Ectodermal cell (in vitro differentiated cells): Measurements from ENCODE around the gene ACSL3.
"Not testable (repeated sequence)": the region's sequence is repeated elsewhere in the genome, so short reads cannot be mapped to it uniquely, and the experiment has no call there.

ENCODE experiments used
- H3K27ac ChIP-seq: 2 replicates; pipeline ENCODE4 v1.7.0; 2013; ENCODE audit warnings: mild to moderate bottlenecking, low read depth, low read length; ENCODE audit not compliant: insufficient read depth, poor library complexity, severe bottlenecking
- H3K27me3 ChIP-seq: 2 replicates; pipeline ENCODE4 v1.7.0; 2013; ENCODE audit warnings: mild to moderate bottlenecking, low read length; ENCODE audit not compliant: insufficient read depth, control insufficient read depth, poor library complexity, severe bottlenecking
- H3K36me3 ChIP-seq: one replicate; pipeline ENCODE4 v1.7.0; 2013; ENCODE audit warnings: low read length; ENCODE audit not compliant: control insufficient read depth, insufficient read depth
- H3K4me1 ChIP-seq: one replicate; pipeline ENCODE4 v1.7.0; 2013; ENCODE audit warnings: low read length; ENCODE audit not compliant: control insufficient read depth, insufficient read depth
- H3K4me3 ChIP-seq: 2 replicates; pipeline ENCODE4 v1.7.0; 2013; ENCODE audit warnings: low read depth, low read length, control low read depth; ENCODE audit not compliant: insufficient read depth
- H3K9me3 ChIP-seq: 2 replicates; pipeline ENCODE4 v1.7.0; 2013; ENCODE audit warnings: mild to moderate bottlenecking, low read length, moderate library complexity; ENCODE audit not compliant: control insufficient read depth
- WGBS, 2 experiments: methylation state at CpG; one replicate each; pipeline ENCODE4 v1.1.7; 2013; ENCODE audit warnings: missing lambda C conversion rate in 2 of 2; 5-methylcytosine and 5-hydroxymethylcytosine counted together

Gene ACSL3

GRCh38 chr2:222982909-222983265 lies 122.1 kb downstream of the ACSL3 start:
- Histone ChIP-seq H3K27me3 (no peaks in the 10 kb centered on the region), H3K4me1 (no peaks in the 10 kb centered on the region), H3K27ac (no peak overlapping the region), H3K9me3 (peaks cover 1% of the 10 kb centered on the region), H3K4me3 (no peak overlapping the region), H3K36me3 (no peaks in the 10 kb centered on the region)
- 94 to 95% methylated on average over 3 of the region's 3 CpGs for WGBS, 2 experiments

GRCh38 chr2:222984908-222985307 lies 124.1 kb downstream of the ACSL3 start:
- H3K27ac ChIP-seq = no peak overlapping the region

GRCh38 chr2:222989431-222989830 lies 128.6 kb downstream of the ACSL3 start:
- peaks cover 2% of the 10 kb centered on the region for H3K9me3 ChIP-seq
- no peaks in the 10 kb centered on the region for H3K36me3 ChIP-seq
- no peak overlapping the region for H3K4me3 ChIP-seq
- no peaks in the 10 kb centered on the region for H3K4me1 ChIP-seq
- H3K27ac ChIP-seq = no peak overlapping the region
- H3K27me3 ChIP-seq = no peaks in the 10 kb centered on the region

More at GRCh38 chr2:222984908-222985307, 124.1 kb downstream of the ACSL3 start:
- WGBS, 2 experiments = 91 to 100% methylated on average over 2 of the region's 2 CpGs
- Histone ChIP-seq H3K4me3 (no peak overlapping the region), H3K36me3 (no peaks in the 10 kb centered on the region), H3K9me3 (peaks cover 2% of the 10 kb centered on the region), H3K27me3 (no peaks in the 10 kb centered on the region), H3K4me1 (no peaks in the 10 kb centered on the region)

GRCh38 chr2:222990206-222990605 lies 129.4 kb downstream of the ACSL3 start:
- H3K4me1 ChIP-seq, H3K27me3 ChIP-seq, H3K4me3 ChIP-seq, H3K9me3 ChIP-seq, H3K36me3 ChIP-seq, H3K27ac ChIP-seq: not testable (repeated sequence)
- WGBS, 2 experiments = 91 to 93% methylated on average over 4 of the region's 4 CpGs

- no peaks in the 10 kb centered on the region for H3K36me3 ChIP-seq
- WGBS, 2 experiments = 86 to 91% methylated on average over 2 of the region's 2 CpGs
- H3K27ac ChIP-seq = no peak overlapping the region
- H3K4me1 ChIP-seq = no peaks in the 10 kb centered on the region
- H3K27me3 ChIP-seq = no peaks in the 10 kb centered on the region
- H3K9me3 ChIP-seq = peaks cover 2% of the 10 kb centered on the region
- no peak overlapping the region for H3K4me3 ChIP-seq
Measured at GRCh38 chr2:222992137-222992536, 131.3 kb downstream of the ACSL3 start.
